Cardiac fibroblast (primary cell): ENCODE measurements around the gene KISS1R.

Experiments used
- DNase-seq, 2 donors: peaks; one replicate each; pipeline versions ENCODE4 v3.0.0 to v3.0.0-alpha.2; 2010; ENCODE audit warnings: low read depth in 2 of 2
- H3K4me3 ChIP-seq, 2 donors: replicated peaks in 1 of 2; 1 replicate in 1 of 2; 2 replicates in 1 of 2; pipeline ENCODE4 v1.5.1; 2011; ENCODE audit warnings: low read depth in 2 of 2, low read length in 2 of 2, mild to moderate bottlenecking in 2 of 2, moderate library complexity in 1 of 2
- TF ChIP-seq, protein P1 (sequence below): IDR thresholded peaks from one replicate; pipeline ENCODE4 v1.5.1; 2011; ENCODE audit warnings: low read depth, mild to moderate bottlenecking, low read length, inconsistent platforms

Gene KISS1R

DNA sequence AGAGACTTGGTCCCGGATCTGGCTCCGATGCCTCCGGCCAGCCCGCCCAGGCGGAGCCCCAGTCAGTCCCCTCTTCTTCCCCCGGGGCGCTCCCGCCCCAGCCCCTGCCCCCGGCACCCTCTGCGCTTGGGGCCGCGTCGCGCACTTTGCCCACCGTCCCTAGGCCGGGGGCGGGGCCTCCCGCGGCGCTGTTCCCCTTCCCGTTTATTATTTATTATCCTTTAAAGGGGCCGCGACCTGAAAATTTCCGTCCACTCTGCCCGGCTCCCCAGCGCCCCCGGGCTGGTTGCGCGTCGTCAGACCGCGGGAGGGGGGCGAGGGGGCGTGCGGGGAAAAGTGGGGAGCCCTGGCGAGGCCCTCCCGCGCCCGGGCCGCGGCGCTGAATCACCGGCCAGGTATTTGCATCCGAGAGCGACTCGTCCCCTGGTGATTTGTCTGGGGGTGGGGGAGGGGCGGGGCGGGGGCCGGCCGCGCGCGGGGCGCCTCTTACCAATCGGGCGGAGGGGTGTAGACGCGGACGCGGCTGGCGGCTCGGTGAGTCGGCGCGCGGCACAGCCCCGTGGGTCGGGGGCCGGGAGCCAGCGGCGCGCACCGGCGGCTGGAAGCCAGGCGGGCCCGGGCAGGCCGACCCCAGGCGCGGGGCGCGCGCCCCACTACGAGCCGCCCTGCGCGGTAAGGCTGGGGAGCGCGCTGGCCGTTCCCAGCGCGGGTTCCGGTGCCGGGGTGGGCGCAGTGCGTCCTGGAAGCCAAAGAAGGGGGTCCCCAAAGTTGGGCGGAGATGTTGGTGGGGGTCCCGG lies 8.6 kb downstream of the KISS1R start, which contains the start of gene ARID3A:
Gene ARID3A, plus strand, starts transcription at position 510 of the 797 bp plus-strand sequence. CDS start 3,494 bp downstream, outside the sequence.
- TF ChIP-seq, protein P1, sequence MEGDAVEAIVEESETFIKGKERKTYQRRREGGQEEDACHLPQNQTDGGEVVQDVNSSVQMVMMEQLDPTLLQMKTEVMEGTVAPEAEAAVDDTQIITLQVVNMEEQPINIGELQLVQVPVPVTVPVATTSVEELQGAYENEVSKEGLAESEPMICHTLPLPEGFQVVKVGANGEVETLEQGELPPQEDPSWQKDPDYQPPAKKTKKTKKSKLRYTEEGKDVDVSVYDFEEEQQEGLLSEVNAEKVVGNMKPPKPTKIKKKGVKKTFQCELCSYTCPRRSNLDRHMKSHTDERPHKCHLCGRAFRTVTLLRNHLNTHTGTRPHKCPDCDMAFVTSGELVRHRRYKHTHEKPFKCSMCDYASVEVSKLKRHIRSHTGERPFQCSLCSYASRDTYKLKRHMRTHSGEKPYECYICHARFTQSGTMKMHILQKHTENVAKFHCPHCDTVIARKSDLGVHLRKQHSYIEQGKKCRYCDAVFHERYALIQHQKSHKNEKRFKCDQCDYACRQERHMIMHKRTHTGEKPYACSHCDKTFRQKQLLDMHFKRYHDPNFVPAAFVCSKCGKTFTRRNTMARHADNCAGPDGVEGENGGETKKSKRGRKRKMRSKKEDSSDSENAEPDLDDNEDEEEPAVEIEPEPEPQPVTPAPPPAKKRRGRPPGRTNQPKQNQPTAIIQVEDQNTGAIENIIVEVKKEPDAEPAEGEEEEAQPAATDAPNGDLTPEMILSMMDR, result no peak
- peak within 1 kb of the TSS; percentile 78 to 89 for H3K4me3 ChIP-seq
- peak; percentile 84 to 87 for DNase-seq

DNA sequence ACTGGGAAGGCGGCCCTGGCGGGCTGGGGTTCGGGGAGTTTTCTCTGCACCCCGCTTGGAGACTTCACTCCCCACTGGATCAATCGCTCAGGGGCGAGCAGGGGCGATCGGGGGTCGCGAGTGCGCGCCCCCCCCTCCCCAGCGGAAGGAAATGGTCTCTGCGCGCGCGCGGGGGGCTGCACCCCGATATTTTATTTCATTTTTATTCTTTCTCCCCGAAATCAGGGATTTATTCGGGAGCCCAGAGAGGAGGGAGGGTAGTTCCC lies 9.1 kb downstream of the KISS1R start:
- TF ChIP-seq, protein P1, result no peak
- no peak for DNase-seq
- H3K4me3 ChIP-seq, result peak overlapping the region; percentile 78 to 89

DNA sequence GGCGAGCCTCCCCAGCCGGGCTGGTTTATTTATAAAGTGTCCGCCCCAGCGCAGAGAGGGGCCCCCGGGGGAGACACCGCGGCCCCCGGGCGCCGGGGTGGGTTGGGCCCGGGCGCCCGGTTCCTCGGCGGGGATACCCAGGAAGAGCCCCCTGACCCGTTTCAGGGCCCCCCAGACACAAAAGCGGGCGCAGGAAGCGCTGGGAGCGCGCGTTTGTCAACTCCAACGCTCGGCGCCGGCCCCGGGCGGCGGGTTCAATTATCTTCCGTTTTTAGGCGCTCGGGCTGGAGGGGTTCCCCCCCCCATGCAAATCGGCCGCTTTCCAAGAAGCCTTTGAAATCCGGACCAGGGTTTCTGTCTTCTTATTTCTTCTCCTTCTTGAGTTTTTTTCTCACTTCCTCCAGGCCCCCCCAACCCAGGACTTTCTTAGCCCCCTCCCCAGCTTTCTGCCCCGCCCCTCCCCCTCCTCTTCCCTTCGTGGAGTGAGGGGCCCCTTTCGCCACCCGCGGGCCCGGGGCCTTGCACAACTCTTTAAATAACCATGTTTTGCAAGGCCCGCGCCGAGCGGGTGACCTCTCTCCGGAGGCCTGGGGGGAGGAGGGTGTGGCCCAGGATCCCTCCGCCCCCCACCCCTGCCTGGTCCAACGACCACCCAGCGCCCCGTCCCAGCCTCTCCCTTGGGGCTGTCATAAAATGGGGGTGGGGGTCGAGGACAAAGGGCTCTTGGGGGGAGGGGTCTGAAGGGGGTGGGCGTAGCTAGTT lies 9.6 kb downstream of the KISS1R start:
- peak; percentile 61 for DNase-seq
- TF ChIP-seq, protein P1, result no peak
- H3K4me3 ChIP-seq, result peak overlapping the region; percentile 78 to 89

DNA sequence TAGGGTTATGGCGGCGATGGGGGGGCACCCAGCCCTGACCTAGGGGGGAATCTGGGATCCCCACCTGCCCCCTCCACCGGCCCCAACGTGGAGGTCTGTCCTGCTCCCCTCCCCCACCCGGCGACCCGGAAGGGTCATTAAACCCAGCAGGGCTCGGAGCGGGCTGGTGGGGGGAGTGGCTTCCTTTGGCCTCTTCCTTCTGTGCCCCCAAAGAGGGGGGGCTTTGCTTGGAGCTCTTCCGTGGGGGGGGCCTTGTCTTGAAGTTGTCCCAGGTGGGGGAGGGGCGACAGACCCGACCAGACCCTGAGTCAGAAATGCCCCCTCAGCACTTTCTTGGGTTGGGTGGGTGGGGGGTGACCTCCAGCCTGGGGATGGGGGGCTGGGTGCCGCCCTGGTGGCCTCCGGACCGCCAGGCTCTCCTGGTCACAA lies 10.2 kb downstream of the KISS1R start:
- peak overlapping the region; percentile 78 to 89 for H3K4me3 ChIP-seq
- TF ChIP-seq, protein P1, result no peak
- no peak for DNase-seq

DNA sequence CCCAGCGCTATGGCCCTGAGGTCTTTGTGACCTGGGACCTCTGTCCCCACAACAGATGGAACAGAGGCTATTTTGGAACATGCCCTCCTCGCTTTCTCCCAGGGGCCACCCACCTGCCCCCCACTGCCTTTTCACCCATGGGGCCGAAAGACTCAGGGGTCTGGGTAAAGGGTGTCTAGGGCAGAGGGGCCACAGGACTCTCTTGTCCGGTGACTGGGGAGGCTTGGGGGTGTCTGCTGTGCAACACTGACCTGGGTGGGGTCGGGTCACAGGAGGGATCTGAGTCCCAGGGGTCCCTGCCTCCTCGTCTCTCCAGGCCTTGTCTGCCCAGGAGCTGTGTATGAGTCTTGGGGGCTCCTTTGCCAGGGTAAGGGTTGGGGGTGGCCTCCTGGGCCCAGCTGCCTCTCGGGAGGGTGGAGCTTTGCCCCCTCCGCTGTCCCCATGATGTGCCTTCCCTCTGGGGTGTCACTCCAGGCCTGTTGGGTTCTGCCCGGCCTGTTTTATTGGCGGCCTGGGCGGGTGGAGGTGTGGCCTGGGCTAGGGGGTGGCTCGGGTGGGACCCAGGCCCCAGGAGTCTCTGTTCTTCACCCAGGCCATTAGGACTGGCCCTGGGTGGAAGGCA lies 10.8 kb downstream of the KISS1R start:
- DNase-seq, result no peak
- TF ChIP-seq, protein P1, result no peak
- peak overlapping the region; percentile 8 to 78 for H3K4me3 ChIP-seq

DNA sequence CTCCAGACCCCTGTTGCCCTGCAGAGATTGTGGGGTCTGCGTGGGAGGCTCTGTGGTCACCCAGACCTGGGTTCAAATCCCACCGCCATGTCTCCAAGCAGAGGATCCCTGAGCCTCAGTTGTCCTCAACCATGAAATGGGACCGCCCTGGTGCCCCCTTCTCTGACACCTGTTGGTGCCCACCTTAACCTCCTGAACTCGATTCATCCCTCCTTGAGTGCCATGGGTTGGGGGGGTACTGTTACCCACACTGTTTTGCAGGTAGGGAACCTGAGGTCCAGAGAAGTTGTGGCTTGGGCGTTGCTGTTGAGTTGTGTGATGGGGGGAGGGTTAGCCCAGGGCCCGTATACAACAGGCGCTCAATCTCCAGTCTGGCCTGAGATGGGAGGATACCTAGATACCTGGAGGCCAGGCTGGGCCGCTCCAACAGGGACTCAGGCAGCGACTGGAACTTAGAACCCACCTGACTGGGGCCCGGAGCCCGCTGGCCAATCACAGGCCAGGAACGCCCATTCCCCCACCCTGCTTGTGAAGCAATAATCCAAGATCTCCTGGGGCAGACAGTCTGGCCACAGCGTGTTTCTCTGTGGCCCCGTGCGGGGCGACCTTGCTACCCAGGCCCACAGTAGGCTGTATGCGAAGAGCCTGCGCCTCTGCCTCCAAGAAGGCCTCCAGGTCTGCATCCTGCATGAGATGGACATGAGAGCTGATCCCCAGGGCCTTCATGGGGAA lies 11.5 kb downstream of the KISS1R start:
- H3K4me3 ChIP-seq, result no peak overlapping the region
- TF ChIP-seq, protein P1, result no peak
- peak in 1 of 2 donors; percentile 22 for DNase-seq
